HepG2 (cell line): ENCODE measurements around the gene FBLL1. TPM values are rescaled to one million over a fixed set of nuclear protein-coding genes. Genes with fewer than 3 reads are reported as not detected.

ENCODE experiments used
- ATAC-seq: fragments of 200-7000 bp; cut with Tn5 transposase; 3 replicates; pipeline ENCODE4 v1.9.1; 2020; ENCODE audit warnings: mild to moderate bottlenecking, moderate library complexity
- BruUV-seq: library from RNA; stranded (reverse); fragments of 400-500 nt; replicated peaks from 2 replicates; lab custom pipeline; 2021; lab: Mats Ljungman, UMichigan
- CTCF ChIA-PET: fragments of 300-600 bp; formaldehyde crosslinking; extraction: SDS; loops from one replicate; lab custom pipeline; 2021; ENCODE audit warnings: low total read pairs, inconsistent platforms, low intra/inter-chr PET ratio; lab: Yijun Ruan, JAX
- POLR2A ChIA-PET: fragments of 350-600 bp; sonication (Branson Sonifier 250); formaldehyde crosslinking; loops from one replicate; lab custom pipeline; 2020; ENCODE audit warnings: antibody characterized with exemption, inconsistent platforms; lab: Yijun Ruan, JAX
- DNase-seq: peaks from one replicate; pipeline ENCODE4 v3.0.0-alpha.2; 2015; ENCODE audit warnings: low spot score
- FAIRE-seq: peaks from 3 replicates; lab custom pipeline; 2011; peaks lifted over from hg19 to GRCh38; lab: Jason Lieb, UNC
- H2AFZ ChIP-seq: one replicate; pipeline ENCODE4 v1.6.1; 2011; ENCODE audit warnings: low read length, inconsistent platforms
- H3K27ac ChIP-seq: fragments of 300-600 bp; 3 replicates; pipeline ENCODE4 v1.8.0; 2011; ENCODE audit warnings: mixed run types, mild to moderate bottlenecking, mixed read lengths, low read length, inconsistent platforms; ENCODE audit not compliant: insufficient read depth; ENCODE audit errors: extremely low read length
- H3K27me3 ChIP-seq, 2 experiments: fragments of 200-600 bp in 1 of 2; 2 replicates in 1 of 2; 3 replicates in 1 of 2; pipeline versions ENCODE4 v1.6.0 to v1.8.0; 2011; ENCODE audit warnings: low read length in 2 of 2, mild to moderate bottlenecking in 2 of 2, moderate library complexity in 2 of 2, inconsistent platforms in 1 of 2; ENCODE audit not compliant: insufficient read depth in 2 of 2, control insufficient read depth in 1 of 2
- H3K36me3 ChIP-seq, 2 experiments: fragments of 200-600 bp in 1 of 2; replicated peaks in 1 of 2; 2 replicates in 1 of 2; 3 replicates in 1 of 2; pipeline versions ENCODE4 v1.5.1 to v1.8.0; 2011; ENCODE audit warnings: low read length in 2 of 2, inconsistent platforms in 1 of 2; ENCODE audit not compliant: insufficient read depth in 2 of 2, control insufficient read depth in 1 of 2
- H3K4me1 ChIP-seq: 2 replicates; pipeline ENCODE4 v1.5.1; 2012; ENCODE audit warnings: low read length, inconsistent platforms; ENCODE audit not compliant: insufficient read depth
- H3K4me2 ChIP-seq: 2 replicates; pipeline ENCODE4 v1.6.0; 2011; ENCODE audit warnings: low read depth, low read length, inconsistent platforms
- H3K4me3 ChIP-seq, 3 experiments: fragments of 200-600 bp in 1 of 3; sonication (generic), shearing (Covaris generic) in 1 of 3; replicated peaks in 1 of 3; 2 replicates each; pipeline ENCODE4 v1.5.1; 2011 to 2016; ENCODE audit warnings: low read length in 3 of 3, inconsistent platforms in 2 of 3, low read depth in 2 of 3, mild to moderate bottlenecking in 2 of 3, control low read depth in 1 of 3, mixed read lengths in 1 of 3; ENCODE audit not compliant: insufficient read depth in 1 of 3
- H3K79me2 ChIP-seq: one replicate; pipeline ENCODE4 v1.6.1; 2011; ENCODE audit warnings: low read length, inconsistent platforms; ENCODE audit not compliant: insufficient read depth
- H3K9ac ChIP-seq: 2 replicates; pipeline ENCODE4 v1.6.0; 2011; ENCODE audit warnings: mild to moderate bottlenecking, low read depth, low read length, inconsistent platforms; ENCODE audit not compliant: insufficient read depth
- H3K9me3 ChIP-seq: 2 replicates; pipeline ENCODE4 v1.5.1; 2012; ENCODE audit warnings: mild to moderate bottlenecking, low read length
- H4K20me1 ChIP-seq: 2 replicates; pipeline ENCODE4 v1.6.0; 2011; ENCODE audit warnings: inconsistent platforms, mild to moderate bottlenecking, low read length, moderate library complexity; ENCODE audit not compliant: insufficient read depth
- EHMT2 ChIP-seq: fragments of 200-600 bp; sonication (generic); IDR thresholded peaks from 2 replicates; pipeline ENCODE4 v1.7.0; 2017; ENCODE audit warnings: antibody characterized with exemption, low read depth, low read length, borderline replicate concordance
- KLF12 ChIP-seq: sonication (generic); formaldehyde crosslinking; IDR thresholded peaks from 2 replicates; pipeline ENCODE4 v1.4.0; 2020; ENCODE audit warnings: missing genetic modification reagents, borderline replicate concordance
- KLF13 ChIP-seq: sonication (generic); formaldehyde crosslinking; IDR thresholded peaks from 2 replicates; pipeline ENCODE4 v1.4.0; 2020; ENCODE audit warnings: mild to moderate bottlenecking, missing genetic modification reagents
- MLLT10 ChIP-seq: sonication (generic); formaldehyde crosslinking; IDR thresholded peaks from 2 replicates; pipeline ENCODE4 v1.4.0; 2020; ENCODE audit warnings: missing genetic modification reagents
- NCOA5 ChIP-seq: sonication (generic); formaldehyde crosslinking; IDR thresholded peaks from 2 replicates; pipeline ENCODE4 v1.4.0; 2020; ENCODE audit warnings: missing genetic modification reagents
- NFKB2 ChIP-seq: sonication (generic); formaldehyde crosslinking; IDR thresholded peaks from 2 replicates; pipeline ENCODE4 v1.4.0; 2020; ENCODE audit warnings: missing genetic modification reagents, borderline replicate concordance
- PLRG1 ChIP-seq: fragments of 450-650 bp; conservative IDR thresholded peaks from 2 replicates; pipeline ENCODE4 v1.6.1; 2016
- SAFB2 ChIP-seq: sonication (generic); formaldehyde crosslinking; IDR thresholded peaks from 2 replicates; pipeline ENCODE4 v1.5.1; 2020; ENCODE audit warnings: missing genetic modification reagents, low read depth, mild to moderate bottlenecking, borderline replicate concordance
- SALL1 ChIP-seq: sonication (generic); formaldehyde crosslinking; IDR thresholded peaks from 2 replicates; pipeline ENCODE4 v1.8.0; 2022; ENCODE audit warnings: mild to moderate bottlenecking, missing genetic modification reagents
- SP4 ChIP-seq: sonication (generic); formaldehyde crosslinking; IDR thresholded peaks from 2 replicates; pipeline ENCODE4 v1.8.1; 2023; ENCODE audit warnings: mild to moderate bottlenecking, missing genetic modification reagents
- SRF ChIP-seq: IDR thresholded peaks from 2 replicates; pipeline ENCODE4 v1.6.1; 2011; ENCODE audit warnings: mild to moderate bottlenecking, low read depth, low read length, moderate library complexity
- SYNCRIP ChIP-seq: fragments of 200-400 bp; formaldehyde crosslinking; IDR thresholded peaks from 2 replicates; pipeline ENCODE4 v1.6.1; 2018; ENCODE audit warnings: mild to moderate bottlenecking, low read depth, low read length; ENCODE audit not compliant: insufficient read depth
- THAP11 ChIP-seq: IDR thresholded peaks from 2 replicates; pipeline ENCODE4 v1.6.1; 2016; ENCODE audit warnings: missing biosample characterization, missing genetic modification reagents
- ZFYVE20 ChIP-seq: sonication (generic); formaldehyde crosslinking; IDR thresholded peaks from 2 replicates; pipeline ENCODE4 v1.8.0; 2023; ENCODE audit warnings: low read depth, mild to moderate bottlenecking, moderate library complexity, missing genetic modification reagents, borderline replicate concordance
- ZNF138 ChIP-seq: sonication (generic); formaldehyde crosslinking; IDR thresholded peaks from 2 replicates; pipeline ENCODE4 v1.5.0; 2020; ENCODE audit warnings: mild to moderate bottlenecking, low read depth, missing genetic modification reagents
- ZNF333 ChIP-seq: sonication (generic); formaldehyde crosslinking; IDR thresholded peaks from 2 replicates; pipeline ENCODE4 v1.4.0; 2020; ENCODE audit warnings: mild to moderate bottlenecking, missing genetic modification reagents, borderline replicate concordance
- WGBS: methylation state at CpG from one replicate; pipeline ENCODE4 v1.1.6; 2017; ENCODE audit warnings: low lambda C conversion rate; 5-methylcytosine and 5-hydroxymethylcytosine counted together
- in situ Hi-C: cut with HindIII; loops from 2 replicates; pipeline ENCODE4 v1.10.0; 2017; ENCODE audit warnings: low pct_unique_long_range_greater_than_20kb; ENCODE audit not compliant: extremely low pct_ligation_motif_present
- intact Hi-C: fragments of 100-400 bp; cut with micrococcal nuclease; formaldehyde crosslinking; loops from one replicate; pipeline ENCODE4 v1.10.0; 2022; ENCODE audit not compliant: unreplicated experiment
- polyA plus RNA-seq, 8 experiments: library from polyadenylated mRNA; depleted of rRNA in 3 of 8; stranded (reverse) in 7 of 8; unstranded in 1 of 8; fragments of >200 nt; fragmentation: Illumina TruSeq in 4 of 8; extraction: Trizol in 4 of 8; gene quantifications; 2 replicates each; pipeline versions ENCODE4 v1.2.1 to v1.2.3, GENCODE V29; 2011 to 2016; ENCODE audit warnings: low read depth in 4 of 8, missing spikeins in 1 of 8, mixed read lengths in 1 of 8; ENCODE audit not compliant: insufficient read depth in 1 of 8
- total RNA-seq, 5 experiments: library from RNA; depleted of rRNA; stranded (reverse); fragments of >200 nt; fragmentation: Illumina TruSeq; extraction: Trizol; gene quantifications; 2 replicates each; pipeline ENCODE4 v1.2.3, GENCODE V29; 2016; ENCODE audit warnings: low read depth in 1 of 5
- TF ChIP-seq, protein P1 (sequence below): sonication (generic); formaldehyde crosslinking; IDR thresholded peaks from 2 replicates; pipeline ENCODE4; 2020; ENCODE audit warnings: missing genetic modification reagents, mild to moderate bottlenecking, borderline replicate concordance

Gene FBLL1
- total and polyA plus RNA-seq, 2 of the 13 experiments (the other 11 are each of a cell fraction or from before 2014, with no cell fraction given), result 0.17 to 0.18 TPM

DNA sequence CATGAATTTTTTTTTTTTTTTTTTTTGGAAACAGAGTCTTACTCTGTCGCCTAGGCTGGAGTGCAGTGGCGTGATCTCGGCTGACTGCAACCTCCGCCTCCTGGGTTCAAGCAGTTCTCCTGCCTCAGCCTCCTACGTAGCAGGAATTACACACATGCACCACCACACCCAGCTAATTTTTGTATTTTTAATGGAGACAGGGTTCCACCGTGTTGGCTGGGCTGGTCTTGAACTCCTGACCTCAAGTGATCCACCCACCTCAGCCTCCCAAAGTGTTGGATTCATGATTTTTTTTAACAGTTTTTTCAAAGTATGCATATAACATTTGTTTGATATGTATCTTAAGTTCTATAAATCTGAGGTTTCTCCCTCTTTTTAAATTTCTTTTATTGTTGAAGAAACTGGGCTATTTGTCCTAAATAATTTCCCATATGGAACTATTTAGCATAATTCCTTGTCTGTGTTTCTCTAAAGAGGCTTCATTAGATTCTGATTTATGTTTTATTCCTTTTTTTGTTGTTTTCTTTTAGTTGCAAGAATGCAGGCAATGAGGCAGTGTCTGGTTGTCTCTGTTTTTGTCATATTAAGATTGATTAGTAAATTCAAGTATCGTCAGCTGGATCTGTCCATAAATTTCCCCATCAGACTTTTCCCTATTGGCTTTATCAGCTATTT lies 26.4 kb upstream of the FBLL1 start:
- H4K20me1 ChIP-seq, result no peaks in the 10 kb centered on the region
- ChIA-PET POLR2A (no interaction called here), CTCF (interaction anchor here (1.0 kb wide), 1 partner anchor 16 kb away, joined by 4 read pairs; the partner anchor contains the start of gene RARS1)
- no peak overlapping the region for H3K9ac ChIP-seq
- TF ChIP-seq KLF13 (no peak), NFKB2 (CRISPR knock-in tag) (no peak), NCOA5 (CRISPR knock-in tag) (no peak), MLLT10 (CRISPR knock-in tag) (no peak), EHMT2 (no peak), THAP11 (CRISPR knock-in tag) (no peak), SYNCRIP (no peak), SP4 (no peak), ZNF138 (CRISPR knock-in tag) (no peak), KLF12 (CRISPR knock-in tag) (no peak), SAFB2 (CRISPR knock-in tag) (no peak), ZNF333 (CRISPR knock-in tag) (no peak), ZFYVE20 (CRISPR knock-in tag) (no peak), SRF (no peak), PLRG1 (no peak), SALL1 (CRISPR knock-in tag) (no peak)
- TF ChIP-seq, protein P1, sequence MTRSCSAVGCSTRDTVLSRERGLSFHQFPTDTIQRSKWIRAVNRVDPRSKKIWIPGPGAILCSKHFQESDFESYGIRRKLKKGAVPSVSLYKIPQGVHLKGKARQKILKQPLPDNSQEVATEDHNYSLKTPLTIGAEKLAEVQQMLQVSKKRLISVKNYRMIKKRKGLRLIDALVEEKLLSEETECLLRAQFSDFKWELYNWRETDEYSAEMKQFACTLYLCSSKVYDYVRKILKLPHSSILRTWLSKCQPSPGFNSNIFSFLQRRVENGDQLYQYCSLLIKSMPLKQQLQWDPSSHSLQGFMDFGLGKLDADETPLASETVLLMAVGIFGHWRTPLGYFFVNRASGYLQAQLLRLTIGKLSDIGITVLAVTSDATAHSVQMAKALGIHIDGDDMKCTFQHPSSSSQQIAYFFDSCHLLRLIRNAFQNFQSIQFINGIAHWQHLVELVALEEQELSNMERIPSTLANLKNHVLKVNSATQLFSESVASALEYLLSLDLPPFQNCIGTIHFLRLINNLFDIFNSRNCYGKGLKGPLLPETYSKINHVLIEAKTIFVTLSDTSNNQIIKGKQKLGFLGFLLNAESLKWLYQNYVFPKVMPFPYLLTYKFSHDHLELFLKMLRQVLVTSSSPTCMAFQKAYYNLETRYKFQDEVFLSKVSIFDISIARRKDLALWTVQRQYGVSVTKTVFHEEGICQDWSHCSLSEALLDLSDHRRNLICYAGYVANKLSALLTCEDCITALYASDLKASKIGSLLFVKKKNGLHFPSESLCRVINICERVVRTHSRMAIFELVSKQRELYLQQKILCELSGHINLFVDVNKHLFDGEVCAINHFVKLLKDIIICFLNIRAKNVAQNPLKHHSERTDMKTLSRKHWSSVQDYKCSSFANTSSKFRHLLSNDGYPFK (CRISPR knock-in tag), result no peak
- BruUV-seq, result no TSS peak
- no peaks in the 10 kb centered on the region for H3K9me3 ChIP-seq
- no peak overlapping the region for H3K27ac ChIP-seq
- no peaks in the 10 kb centered on the region for H3K79me2 ChIP-seq
- DNase-seq (no peak), FAIRE-seq (no peak), ATAC-seq (no peak)
- no peaks in the 10 kb centered on the region for H3K27me3 ChIP-seq
- intact Hi-C loops (no loop called here), in situ Hi-C loops (no loop called here)
- peaks cover 15 to 60% of the 10 kb centered on the region in 2 experiments for H3K36me3 ChIP-seq
- no peak overlapping the region for H3K4me2 ChIP-seq
- H3K4me1 ChIP-seq, result no peaks in the 10 kb centered on the region
- 92% methylated on average over 7 of the region's 7 CpGs for WGBS
- no peak overlapping the region for H3K4me3 ChIP-seq
- no peak overlapping the region for H2AFZ ChIP-seq
